SK-N-MC (cell line): ENCODE data around the gene PROK2.

Experiments
- DNase-seq: peaks from one replicate; pipeline ENCODE4 v3.0.0-alpha.2; 2011; ENCODE audit warnings: low read depth, low spot score
- H3K27ac ChIP-seq: fragments of 200-600 bp; sonication (generic); 2 replicates; pipeline ENCODE4 v1.5.1; 2016; ENCODE audit warnings: mixed run types
- H3K36me3 ChIP-seq: fragments of 200-600 bp; sonication (generic); 2 replicates; pipeline ENCODE4 v1.6.1; 2017; ENCODE audit warnings: antibody characterized with exemption, low read length, mixed read lengths; ENCODE audit not compliant: insufficient read depth
- H3K4me3 ChIP-seq: fragments of 200-600 bp; sonication (generic); 2 replicates; pipeline ENCODE4 v1.5.1; 2016
- H3K9ac ChIP-seq: fragments of 200-600 bp; sonication (generic); 2 replicates; pipeline ENCODE4 v1.8.0; 2017; ENCODE audit warnings: mixed run types, mixed read lengths; ENCODE audit not compliant: insufficient read length
- H3K9me3 ChIP-seq: fragments of 200-600 bp; sonication (generic); 2 replicates; pipeline ENCODE4 v1.6.1; 2017; ENCODE audit warnings: low read depth, mild to moderate bottlenecking, antibody characterized with exemption, low read length, moderate library complexity, mixed read lengths
- EZH2 ChIP-seq: fragments of 200-600 bp; sonication (generic); IDR thresholded peaks from one replicate; pipeline ENCODE4 v1.6.1; 2017; ENCODE audit warnings: antibody characterized with exemption
- FOXP2 ChIP-seq: optimal IDR thresholded peaks from 2 replicates; pipeline ENCODE3; 2011; ENCODE audit warnings: mild to moderate bottlenecking, moderate library complexity; ENCODE audit not compliant: insufficient read depth; ENCODE audit errors: extremely low read length, control extremely low read depth
- POLR2AphosphoS5 ChIP-seq: IDR thresholded peaks from 2 replicates; pipeline ENCODE4 v1.6.1; 2012; ENCODE audit warnings: mild to moderate bottlenecking, low read depth, low read length, borderline replicate concordance

PROK2 gene

GRCh38 chr3:71813073-71813472 lies 28.1 kb upstream of the PROK2 start:
- H3K27ac ChIP-seq, result no peak overlapping the region
- DNase-seq, result no peak
- no peaks in the 10 kb centered on the region for H3K36me3 ChIP-seq
- TF ChIP-seq FOXP2, result no peak
- no peak for TF ChIP-seq POLR2AphosphoS5
- no peak for TF ChIP-seq EZH2
- no peaks in the 10 kb centered on the region for H3K9me3 ChIP-seq
- no peak overlapping the region for H3K9ac ChIP-seq
- H3K4me3 ChIP-seq, result no peak overlapping the region

DNA sequence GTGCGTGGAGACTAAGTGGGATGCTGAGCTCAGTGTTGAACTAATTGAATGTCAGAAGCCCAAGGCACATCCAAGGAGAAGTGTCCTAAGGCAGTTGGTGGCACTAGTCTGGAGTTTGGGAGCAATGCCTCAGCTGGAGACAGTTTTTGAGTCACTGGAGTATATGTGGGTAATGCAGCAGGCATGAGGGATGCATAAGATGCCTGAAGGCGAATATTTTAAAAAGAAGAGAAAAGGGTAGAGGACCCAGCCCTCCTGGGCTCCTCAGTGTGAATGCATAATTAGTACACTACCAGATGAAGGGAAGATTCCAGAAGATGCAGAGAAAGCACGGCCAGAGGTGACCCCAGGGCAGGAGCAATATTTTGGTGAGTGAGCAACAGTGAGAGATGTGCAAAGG lies 25.1 kb upstream of the PROK2 start:
- no peak for DNase-seq
- Histone ChIP-seq H3K4me3 (no peak overlapping the region), H3K9me3 (no peaks in the 10 kb centered on the region), H3K27ac (no peak overlapping the region), H3K36me3 (no peaks in the 10 kb centered on the region), H3K9ac (no peak overlapping the region)
- no peak for TF ChIP-seq EZH2
- TF ChIP-seq FOXP2, result no peak
- no peak for TF ChIP-seq POLR2AphosphoS5

DNA sequence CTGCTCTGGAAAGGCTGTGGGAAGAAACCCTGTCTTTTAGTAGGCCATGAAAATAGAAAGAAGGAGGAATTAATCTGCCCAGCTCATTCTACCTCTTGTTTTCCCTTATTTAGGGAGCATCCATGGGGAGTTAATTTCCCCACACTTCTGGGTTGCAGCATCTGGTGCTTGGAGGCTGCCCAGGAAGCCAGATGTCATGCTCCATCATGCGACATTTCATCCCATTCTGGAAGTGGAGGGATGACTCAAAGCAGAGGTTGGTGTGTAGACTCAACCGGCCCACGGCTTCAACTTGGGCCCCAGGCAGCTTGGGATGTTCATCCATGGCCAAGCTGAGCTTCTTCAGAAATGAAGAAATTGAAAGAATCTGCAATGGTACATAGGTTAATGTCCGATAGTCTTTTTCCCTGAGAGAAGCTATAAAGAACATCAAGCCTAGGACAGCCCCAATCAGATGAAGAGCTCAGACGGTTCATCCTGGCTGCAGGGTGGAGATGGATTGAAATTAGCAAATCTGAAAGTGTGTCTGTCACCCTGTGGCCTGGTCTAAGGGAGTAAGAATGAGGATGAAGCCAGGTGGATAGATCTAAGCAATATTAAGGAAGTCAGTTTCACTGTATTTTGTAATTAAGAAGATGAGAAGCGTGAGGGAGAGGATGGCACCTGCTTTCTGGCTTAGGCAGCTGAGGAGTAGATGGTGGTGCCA lies 24.5 kb upstream of the PROK2 start:
- no peak overlapping the region for H3K9ac ChIP-seq
- no peaks in the 10 kb centered on the region for H3K9me3 ChIP-seq
- no peak overlapping the region for H3K27ac ChIP-seq
- DNase-seq, result no peak
- TF ChIP-seq FOXP2 (no peak), EZH2 (no peak)
- H3K4me3 ChIP-seq, result no peak overlapping the region
- no peaks in the 10 kb centered on the region for H3K36me3 ChIP-seq

DNA sequence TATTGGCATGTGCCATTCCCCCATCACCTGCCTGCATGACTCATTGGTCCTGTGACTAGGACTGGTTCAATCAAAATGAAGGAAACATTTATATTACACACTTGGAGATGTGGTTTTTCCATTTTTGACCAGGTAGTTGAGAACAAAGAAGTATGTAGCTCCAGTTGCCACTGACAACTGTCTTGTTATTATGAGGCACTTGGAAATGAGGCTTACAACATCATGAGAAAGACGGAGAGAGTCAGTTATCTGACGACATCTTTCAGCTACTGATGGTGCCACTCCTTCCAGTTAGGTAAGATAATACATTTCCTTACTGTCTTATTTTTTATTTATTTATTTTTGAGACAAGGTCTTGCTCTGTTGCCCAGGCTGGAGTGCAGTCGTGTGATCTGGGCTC lies 21.8 kb upstream of the PROK2 start:
- Histone ChIP-seq H3K4me3 (no peak overlapping the region), H3K9me3 (no peaks in the 10 kb centered on the region), H3K27ac (no peak overlapping the region), H3K9ac (no peak overlapping the region), H3K36me3 (no peaks in the 10 kb centered on the region)
- no peak for DNase-seq
- TF ChIP-seq FOXP2 (no peak), EZH2 (no peak), POLR2AphosphoS5 (no peak)

DNA sequence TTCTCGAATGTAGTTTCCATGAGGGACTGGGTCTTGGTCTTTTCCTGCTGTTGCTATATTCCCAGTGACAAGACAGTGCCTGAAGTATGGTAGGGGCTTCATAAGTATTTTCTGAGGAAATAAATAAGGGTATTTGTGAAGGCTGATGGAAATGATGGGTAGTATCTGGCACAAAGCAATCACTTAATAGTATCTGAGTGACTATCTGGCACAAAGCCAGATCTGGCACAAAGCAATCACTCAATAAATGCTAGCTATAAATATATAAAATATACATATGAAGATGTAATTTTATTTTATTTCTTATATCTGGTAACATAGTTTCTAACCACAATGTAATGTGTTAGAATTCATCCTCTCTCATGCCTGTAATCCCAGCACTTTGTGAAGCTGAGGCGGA lies 20.7 kb upstream of the PROK2 start:
- no peaks in the 10 kb centered on the region for H3K9me3 ChIP-seq
- H3K36me3 ChIP-seq, result no peaks in the 10 kb centered on the region
- no peak overlapping the region for H3K9ac ChIP-seq
- TF ChIP-seq FOXP2, result no peak
- no peak for TF ChIP-seq POLR2AphosphoS5
- no peak for TF ChIP-seq EZH2
- no peak overlapping the region for H3K27ac ChIP-seq
- no peak for DNase-seq
- H3K4me3 ChIP-seq, result no peak overlapping the region

DNA sequence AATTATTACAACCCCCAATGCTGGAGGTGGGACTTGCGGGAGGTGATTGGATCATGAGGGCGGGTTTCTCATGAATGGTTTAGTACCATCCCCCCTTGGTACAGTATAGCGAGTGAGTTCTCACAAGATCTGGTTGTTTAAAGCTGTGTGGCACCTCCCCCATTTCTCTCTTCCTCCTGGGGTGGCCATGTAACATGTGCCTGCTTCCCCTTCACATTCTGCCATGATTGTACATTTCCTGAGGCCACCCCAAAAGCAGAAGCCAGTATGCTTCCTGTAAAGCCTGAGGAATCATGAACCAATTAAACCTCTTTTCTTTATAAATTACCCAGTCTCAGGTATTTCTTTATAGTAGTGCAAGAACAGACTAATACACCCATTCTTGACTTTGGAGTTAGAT lies 20.3 kb upstream of the PROK2 start:
- Histone ChIP-seq H3K9ac (no peak overlapping the region), H3K4me3 (no peak overlapping the region), H3K27ac (no peak overlapping the region), H3K9me3 (no peaks in the 10 kb centered on the region), H3K36me3 (no peaks in the 10 kb centered on the region)
- TF ChIP-seq FOXP2 (no peak), POLR2AphosphoS5 (no peak), EZH2 (no peak)
- no peak for DNase-seq

DNA sequence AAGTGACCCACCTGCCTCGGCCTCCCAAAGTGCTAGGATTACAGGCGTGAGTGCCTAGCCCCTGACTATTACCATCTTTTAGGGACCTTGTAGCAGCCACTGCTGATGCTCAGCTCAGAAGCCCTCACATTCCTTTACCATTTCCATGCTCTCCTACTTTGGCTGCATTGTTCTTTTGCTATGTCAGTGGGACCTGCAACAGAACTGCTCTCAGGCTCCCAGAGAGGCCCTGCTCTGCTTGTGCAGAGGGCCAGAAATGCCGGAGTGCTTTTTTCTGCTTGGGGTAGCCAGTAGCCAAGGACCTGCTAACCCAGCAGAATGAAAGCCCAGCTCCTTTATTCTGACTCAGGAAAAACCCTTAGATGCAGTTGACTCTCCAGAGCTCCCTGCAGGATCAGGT lies 18.3 kb upstream of the PROK2 start:
- Histone ChIP-seq H3K9me3 (no peaks in the 10 kb centered on the region), H3K36me3 (no peaks in the 10 kb centered on the region), H3K9ac (no peak overlapping the region), H3K4me3 (no peak overlapping the region), H3K27ac (no peak overlapping the region)
- DNase-seq, result no peak
- TF ChIP-seq POLR2AphosphoS5, result no peak
- no peak for TF ChIP-seq EZH2
- no peak for TF ChIP-seq FOXP2

GRCh38 chr3:71801986-71802385 lies 17.0 kb upstream of the PROK2 start:
- Histone ChIP-seq H3K27ac (no peak overlapping the region), H3K4me3 (no peak overlapping the region), H3K9me3 (no peaks in the 10 kb centered on the region), H3K9ac (no peak overlapping the region), H3K36me3 (no peaks in the 10 kb centered on the region)
- DNase-seq, result no peak
- TF ChIP-seq FOXP2 (no peak), POLR2AphosphoS5 (no peak), EZH2 (no peak)

GRCh38 chr3:71800023-71800422 lies 15.1 kb upstream of the PROK2 start:
- no peaks in the 10 kb centered on the region for H3K9me3 ChIP-seq
- TF ChIP-seq POLR2AphosphoS5 (no peak), FOXP2 (no peak), EZH2 (no peak)
- H3K9ac ChIP-seq, result no peak overlapping the region
- no peaks in the 10 kb centered on the region for H3K36me3 ChIP-seq
- DNase-seq, result no peak
- H3K27ac ChIP-seq, result no peak overlapping the region
- no peak overlapping the region for H3K4me3 ChIP-seq
